Subcutaneous adipose tissue (tissue), 4 donors: ENCODE data around the gene GRB2. TPM values are rescaled to one million over a fixed set of nuclear protein-coding genes. Genes with fewer than 3 reads are reported as not detected.

Experiments
- total RNA-seq, 4 donors: library from RNA; depleted of rRNA; stranded (reverse); fragments of >200 nt; gene quantifications; one replicate each; pipeline ENCODE4 v1.1.0, GENCODE V29; 2016
- TF ChIP-seq, protein P1 (sequence below): fragments of 450-650 bp; IDR thresholded peaks from one replicate; pipeline ENCODE4 v1.5.1; 2016; ENCODE audit warnings: low read depth, mild to moderate bottlenecking, control low read depth, antibody characterized with exemption, moderate library complexity

The GRB2 gene
- total RNA-seq, 4 donors from 2014 or later: 69.3 to 133 (median 114) TPM

DNA sequence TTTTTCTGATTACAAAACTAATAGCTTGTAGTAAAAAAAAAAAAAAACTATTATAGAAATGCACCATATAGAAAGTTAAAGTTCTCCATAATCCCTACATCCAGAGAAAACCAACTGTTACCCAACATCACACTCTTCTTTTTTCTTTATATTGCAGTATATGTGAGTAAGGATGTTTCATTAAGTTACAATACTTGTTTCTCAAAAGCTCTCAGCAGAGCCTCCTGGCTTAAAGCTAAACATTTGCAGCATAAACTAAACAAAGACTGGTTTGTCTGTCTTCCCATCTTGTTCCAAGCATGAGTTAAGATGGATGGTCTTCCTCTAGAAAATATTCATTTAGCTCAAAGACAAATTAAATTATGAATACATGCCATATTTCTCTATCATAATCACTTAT, 25.2 kb downstream of the GRB2 start:
- TF ChIP-seq, protein P1, sequence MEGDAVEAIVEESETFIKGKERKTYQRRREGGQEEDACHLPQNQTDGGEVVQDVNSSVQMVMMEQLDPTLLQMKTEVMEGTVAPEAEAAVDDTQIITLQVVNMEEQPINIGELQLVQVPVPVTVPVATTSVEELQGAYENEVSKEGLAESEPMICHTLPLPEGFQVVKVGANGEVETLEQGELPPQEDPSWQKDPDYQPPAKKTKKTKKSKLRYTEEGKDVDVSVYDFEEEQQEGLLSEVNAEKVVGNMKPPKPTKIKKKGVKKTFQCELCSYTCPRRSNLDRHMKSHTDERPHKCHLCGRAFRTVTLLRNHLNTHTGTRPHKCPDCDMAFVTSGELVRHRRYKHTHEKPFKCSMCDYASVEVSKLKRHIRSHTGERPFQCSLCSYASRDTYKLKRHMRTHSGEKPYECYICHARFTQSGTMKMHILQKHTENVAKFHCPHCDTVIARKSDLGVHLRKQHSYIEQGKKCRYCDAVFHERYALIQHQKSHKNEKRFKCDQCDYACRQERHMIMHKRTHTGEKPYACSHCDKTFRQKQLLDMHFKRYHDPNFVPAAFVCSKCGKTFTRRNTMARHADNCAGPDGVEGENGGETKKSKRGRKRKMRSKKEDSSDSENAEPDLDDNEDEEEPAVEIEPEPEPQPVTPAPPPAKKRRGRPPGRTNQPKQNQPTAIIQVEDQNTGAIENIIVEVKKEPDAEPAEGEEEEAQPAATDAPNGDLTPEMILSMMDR: no peak

DNA sequence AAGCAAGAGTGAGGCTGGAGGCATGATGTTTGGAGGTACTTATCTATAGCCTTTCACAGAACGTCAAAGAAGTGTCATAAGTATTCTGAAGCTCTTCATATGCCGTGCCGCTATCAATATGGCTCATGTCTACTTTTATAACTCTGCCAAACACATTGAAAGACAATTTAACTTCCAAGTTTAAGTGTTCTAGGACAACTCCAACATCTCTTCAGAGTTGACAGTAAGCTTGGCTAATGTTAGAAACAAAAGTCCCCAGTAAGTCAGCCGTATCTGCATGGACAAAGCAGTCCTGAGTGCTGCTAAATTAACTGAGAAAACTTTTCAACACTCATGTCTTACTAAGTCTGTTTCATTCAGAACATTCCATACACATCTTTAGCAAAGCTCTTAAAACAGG, 32.2 kb downstream of the GRB2 start:
- TF ChIP-seq, protein P1: no peak

DNA sequence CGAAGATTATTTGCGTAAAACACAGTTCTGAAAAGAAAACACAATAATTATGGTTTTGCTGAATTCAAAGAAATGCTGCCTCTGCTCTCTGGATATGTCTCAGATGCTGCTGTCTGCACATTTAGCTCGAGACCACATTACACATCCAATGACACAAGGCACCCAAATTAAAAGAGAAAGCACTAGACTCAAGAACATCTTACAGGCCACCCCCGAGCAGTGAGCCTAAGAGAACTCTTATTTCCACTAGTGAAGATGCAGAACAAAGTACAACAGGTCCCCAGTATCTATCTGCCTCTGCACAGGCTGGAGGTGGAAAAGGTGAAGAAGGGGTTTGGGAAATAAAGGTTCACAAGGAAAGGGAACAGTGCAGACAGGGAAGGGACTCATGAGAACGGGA, 33.5 kb downstream of the GRB2 start:
- TF ChIP-seq, protein P1: no peak

DNA sequence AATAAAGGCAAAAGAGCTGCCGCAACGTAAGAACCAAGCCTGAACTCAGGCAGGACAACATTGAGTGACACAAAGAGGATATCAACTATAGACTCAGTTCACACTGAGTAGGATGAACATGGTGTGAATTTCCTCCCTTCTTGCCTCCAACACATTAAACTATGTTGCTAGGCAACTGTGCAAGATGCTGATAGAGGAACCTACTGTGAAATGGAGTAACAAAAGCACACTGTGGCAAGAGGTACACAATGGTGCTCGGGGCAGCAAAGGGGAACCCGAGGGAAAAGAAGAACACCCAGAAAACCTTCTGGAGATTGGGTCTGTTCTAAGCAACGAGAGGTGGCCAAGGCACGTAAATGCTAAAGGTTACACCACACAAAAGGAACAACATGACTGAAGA, 34.1 kb downstream of the GRB2 start:
- TF ChIP-seq, protein P1: no peak

DNA sequence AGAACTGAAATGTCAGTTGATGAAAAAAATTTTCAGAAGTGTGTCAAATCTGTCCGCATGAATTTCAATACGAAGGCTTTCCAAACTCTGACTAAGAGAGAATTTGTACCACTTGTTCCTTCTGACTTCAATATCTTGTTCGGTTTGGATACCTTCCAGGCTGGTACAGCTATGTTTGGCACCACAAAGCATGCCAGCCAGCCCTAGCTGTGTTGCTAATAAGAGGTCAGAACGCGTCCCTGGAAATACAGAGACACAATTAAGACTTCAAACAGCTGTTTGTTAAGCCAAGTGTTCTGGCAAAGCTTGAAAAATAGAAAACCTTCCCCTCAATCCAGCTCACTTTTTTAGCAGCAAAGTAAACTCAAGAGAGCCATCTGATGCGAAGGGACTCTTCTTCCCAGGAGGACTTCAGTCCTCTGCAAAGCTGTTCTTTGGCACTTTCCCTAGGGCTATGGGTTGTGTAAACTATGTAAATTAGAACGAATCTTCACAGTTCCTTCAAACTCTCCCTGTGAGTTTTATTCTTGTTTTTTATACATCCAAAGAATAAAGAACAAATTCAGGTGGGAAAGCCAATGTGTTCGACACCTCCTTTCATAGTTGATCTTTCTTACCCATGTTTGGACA, 35.1 kb downstream of the GRB2 start:
- TF ChIP-seq, protein P1: no peak

DNA sequence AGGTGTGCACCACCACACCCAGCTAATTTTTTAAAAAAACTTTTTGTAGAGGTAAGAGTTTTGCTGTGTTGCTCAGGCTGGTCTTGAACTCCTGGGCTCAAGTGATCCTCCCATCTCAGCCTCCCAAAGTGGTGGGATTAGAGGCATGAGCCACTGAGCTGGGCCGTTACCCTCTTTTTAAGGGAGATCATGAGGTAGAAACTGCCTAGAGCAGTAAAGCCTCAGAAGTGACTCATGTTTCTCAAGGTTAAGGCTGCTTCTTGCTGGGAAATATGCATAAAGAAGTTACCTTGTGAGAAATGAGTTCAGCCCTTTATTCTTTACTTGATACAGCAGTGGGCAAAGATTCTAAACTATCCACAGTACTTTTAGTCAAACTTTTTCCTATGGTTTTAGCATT, 38.2 kb downstream of the GRB2 start:
- TF ChIP-seq, protein P1: no peak

DNA sequence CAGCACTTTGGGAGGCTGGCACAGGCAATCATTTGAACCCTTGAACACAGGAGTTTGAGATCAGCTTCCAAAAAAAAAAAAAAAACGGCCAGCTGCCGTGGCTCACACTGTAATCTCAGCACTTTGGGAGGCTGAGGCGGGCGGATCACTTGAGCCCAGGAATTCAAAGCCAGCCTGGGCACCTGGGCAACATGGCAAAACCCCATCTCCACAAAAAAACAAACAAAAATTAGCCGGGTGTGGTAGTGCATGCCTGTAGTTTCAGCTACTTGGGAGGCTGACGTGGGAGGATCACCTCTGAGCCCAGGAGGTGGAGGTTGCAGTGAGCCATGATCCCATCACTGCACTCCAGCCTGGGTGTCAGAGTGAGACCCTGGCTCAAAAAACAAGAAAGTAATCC, 39.0 kb downstream of the GRB2 start:
- TF ChIP-seq, protein P1: no peak
